ENCODE data around the gene ATP13A3.
"Not testable (repeated sequence)": the region's sequence is repeated elsewhere in the genome, so short reads cannot be mapped to it uniquely, and the experiment has no call there.

ATP13A3 gene

DNA sequence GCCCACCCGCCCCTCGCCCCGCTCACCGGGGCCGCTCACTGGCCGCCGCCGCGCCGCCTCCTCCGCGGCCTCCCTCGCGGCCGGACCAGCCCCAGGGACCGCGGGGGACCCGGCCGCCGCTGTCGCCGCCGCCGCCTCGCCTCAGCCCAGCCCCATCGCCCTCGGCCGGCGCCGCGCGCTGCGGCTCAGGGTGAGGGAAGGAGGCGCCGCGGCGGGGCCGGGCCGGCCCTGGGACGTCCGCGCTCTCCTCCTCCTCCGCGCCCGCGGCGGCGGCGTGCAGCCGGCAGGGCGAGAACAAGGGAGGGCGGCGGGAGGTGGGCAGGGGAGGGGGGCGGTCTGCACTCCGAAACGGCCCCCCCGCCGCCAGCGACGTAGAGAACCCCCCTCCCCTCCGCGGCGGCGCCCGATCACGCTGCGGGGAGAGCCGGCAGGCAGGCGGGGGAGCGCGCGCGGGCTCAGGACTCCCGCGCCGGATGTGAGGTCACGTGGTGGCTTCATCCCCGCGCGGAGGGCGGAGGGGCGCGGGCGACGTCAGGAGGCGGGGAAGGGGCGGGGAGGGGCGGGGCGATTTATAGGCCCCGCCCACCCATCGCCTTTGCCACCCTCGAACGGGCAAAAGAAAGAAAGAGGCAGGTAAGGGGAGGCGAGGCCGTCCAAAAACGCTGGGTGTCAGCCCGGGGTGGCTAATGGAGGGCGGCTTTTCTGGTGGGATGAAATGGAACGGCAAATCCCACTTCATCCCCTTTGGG, at the start of gene ATP13A3:
TSS of gene ATP13A3 (minus strand) at position 463 of the 749 bp plus-strand sequence. CDS start 24,812 bp downstream, outside the sequence.
- peak; percentile 92 for DNase-seq

DNA sequence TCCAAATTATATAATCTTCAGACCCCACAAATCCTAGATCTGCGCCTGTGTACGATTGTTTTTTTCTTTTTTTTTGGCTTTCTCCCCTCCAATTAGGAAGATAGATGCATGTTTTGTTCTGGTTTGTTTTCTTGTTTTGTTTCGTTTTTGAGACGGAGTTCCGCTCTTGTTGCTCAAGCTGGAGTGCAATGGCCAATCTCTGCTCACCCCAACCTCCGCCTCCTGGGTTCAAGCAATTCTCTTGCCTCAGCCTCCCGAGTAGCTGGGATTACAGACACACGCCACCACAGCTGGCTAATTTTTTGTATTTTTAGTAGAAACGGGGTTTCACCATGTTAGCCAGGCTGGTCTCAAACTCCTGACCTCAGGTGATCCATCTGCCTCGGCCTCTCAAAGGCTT, 48.4 kb upstream of the ATP13A3 start:
- not testable (repeated sequence) for DNase-seq

DNA sequence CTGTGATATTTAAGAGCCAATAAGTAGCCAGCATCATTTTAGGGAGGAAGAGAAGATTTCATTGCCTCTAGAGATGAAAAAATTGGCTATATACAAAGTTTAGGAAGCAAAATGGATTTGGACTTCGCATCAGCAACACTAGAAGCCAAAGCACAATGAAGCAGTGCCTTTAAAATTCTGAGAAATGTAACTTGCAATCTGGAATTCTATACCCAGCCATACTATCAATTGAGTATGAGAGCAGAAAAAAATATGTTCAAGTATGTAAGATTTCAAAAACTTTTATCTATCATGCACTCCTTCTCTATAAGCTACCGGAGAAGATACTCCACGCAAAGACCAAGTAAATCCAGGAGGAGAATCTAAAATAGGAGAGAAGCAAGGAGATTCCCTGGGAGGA, 47.4 kb upstream of the ATP13A3 start:
- DNase-seq, result no peak

DNA sequence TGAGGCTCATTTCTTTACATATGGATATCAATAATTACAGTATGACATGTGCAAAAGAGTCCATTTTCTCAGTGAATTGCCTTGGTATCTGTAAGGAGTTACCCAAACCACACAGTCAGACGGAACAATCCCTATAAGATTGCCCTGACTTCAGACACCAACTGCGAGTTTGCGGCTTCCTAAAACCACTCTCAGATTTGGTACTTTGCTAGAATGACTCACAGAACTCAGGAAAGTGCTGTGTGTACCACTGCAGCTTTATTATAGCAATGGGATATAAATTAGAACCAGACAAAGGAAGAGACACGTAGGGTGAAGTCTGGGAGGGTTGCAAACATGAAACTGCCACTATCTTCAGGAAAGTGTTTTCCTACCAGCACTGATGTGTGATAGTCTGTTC, 45.8 kb upstream of the ATP13A3 start:
- DNase-seq, result no peak

DNA sequence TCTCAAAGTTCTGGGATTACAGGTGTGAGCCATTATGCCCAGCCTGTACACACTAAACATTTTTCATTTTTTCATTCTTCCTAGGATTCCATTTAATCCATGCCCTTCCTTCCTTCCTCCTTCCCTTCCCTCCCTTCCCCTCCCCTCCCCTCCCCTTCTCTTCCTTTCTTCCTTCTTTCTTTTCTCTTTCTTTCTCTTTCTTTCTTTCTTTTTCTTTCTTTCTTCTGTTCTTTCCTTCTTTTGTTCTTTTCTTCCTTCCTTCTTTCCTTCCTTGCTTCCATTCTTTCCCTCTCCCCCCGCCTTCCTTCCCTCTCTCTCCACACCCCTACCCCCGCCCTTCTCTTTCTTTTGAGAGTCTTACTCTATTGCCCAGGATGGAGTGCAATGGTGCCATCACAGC, 40.9 kb upstream of the ATP13A3 start:
- no peak for DNase-seq

DNA sequence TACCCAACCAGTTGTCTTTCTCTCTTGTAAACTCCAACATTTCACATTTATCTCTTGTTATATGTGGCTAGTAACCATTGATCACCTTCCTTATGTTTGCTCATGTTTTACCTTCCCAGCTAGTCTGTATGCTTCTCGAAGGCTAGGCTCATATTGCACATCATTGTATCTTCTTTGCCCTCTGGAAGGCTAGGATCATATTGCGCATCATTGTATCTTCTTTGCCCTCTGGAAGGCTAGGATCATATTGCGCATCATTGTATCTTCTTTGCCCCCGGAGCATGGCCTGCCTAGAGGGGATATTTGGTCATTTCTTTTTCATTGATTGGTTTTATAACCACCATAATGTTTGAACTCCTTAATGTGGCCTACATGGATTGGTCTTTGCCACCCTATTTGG, 39.4 kb upstream of the ATP13A3 start:
- DNase-seq, result no peak

DNA sequence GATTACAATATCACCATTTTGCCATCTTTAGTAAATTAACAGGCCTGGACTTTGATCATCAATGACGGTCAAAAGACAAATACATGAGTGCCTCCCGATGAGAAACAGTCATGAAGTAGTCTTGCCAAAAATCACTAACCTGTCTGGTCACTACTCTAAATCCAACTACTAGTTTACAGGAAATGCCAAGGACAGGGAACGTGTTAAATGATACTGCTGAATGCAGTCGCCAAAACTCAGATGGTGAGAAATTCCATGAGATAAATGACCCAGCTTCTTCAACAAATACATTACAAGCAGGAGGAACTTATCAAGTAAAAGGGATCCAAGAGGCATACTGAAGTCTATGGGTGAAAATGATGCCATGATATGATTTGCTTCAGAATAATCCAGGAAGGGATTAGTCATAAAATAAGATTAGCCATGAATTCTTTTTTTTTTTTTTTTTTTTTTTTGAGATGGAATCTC, 35.8 kb upstream of the ATP13A3 start:
- DNase-seq, result no peak

DNA sequence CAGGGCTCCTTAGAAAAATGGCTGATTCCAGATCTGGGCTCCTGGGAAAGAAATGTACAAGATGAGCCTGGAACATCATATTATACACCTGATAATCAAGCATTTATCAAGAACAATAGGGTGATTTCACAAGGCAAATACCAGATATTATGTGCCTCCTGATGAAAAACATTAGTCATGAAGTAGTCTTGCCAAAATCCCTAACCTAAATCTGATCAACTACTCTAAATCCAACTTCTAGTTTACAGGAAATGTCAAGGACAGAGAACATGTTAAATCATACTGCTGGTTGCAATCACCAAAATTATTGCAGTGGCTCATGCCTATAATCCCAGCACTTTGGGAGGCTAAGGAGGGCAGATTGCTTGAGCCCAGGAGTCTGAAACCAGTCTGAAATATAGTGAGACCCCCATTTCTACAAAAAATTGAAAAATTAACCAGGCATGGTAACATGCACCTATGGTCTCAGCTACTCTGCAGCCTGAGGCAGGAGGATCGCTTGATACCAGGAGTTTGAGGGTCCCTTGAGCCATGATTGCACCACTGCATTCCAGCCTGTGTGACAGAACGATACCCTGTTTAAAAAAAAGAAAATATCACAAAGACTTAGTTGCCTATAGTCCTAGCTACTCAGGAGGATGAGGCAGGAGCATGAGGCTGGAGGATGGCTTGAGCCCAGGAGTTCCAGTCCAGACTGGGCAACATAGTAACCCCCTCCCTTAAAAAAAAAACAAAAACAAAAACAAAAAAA, 34.9 kb upstream of the ATP13A3 start:
- no peak for DNase-seq

DNA sequence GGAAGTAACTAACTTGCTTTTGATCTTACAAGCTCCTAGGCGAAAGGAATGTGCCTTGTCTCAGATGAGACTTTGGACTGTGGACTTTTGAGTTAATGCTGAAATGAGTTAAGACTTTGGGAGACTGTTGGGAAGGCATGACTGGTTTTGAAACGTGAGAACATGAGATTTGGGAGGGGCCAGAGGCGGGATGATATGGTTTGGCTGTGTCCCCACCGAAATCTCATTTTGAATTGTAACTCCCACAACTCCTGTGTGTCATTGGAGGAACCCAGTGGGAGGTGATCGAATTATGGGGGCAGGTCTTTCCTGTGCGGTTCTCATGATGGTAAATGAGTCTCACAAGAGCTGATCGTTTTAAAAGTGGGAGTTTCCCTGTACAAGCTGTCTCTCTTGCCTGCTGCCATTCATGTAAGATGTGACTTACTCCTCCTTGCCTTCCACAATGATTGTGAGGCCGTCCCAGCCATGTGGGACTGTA, 33.9 kb upstream of the ATP13A3 start:
- not testable (repeated sequence) for DNase-seq

DNA sequence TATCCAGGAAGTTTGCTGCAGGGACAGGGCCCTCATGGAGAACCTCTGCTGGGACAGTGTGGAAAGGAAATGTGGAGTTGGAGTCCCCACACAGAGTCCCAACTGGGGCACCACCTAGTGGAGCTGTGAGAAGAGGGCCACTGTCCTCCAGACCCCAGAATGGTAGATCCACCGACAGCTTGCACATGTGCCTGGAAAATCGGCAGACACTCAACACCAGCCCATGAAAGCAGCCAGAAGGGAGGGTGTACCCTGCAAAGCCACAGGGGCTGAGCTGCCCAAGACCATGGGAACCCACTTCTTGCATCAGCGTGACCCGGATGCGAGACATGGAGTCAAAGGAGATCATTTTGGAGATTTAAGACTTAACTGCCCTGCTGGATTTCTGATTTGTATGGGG, 33.4 kb upstream of the ATP13A3 start:
- DNase-seq, result peak; percentile 11

DNA sequence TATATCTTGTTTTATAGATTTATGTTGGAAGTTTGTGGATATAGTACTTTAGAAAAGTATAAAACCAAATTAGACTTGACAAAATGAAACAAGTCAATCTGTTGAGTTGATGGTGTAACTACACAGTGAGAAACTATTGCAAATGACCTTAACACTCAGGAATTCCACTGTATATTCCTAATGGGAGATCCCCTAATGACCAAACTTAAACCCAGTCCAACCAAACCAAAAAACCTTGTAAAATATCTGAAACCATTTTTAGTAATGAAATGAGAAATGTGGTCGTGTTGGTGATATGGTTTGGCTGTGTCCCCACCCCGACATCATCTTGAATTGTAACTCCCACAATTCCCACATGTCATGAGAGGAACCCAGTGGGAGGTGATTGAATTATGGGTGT, 31.9 kb upstream of the ATP13A3 start:
- DNase-seq, result no peak

DNA sequence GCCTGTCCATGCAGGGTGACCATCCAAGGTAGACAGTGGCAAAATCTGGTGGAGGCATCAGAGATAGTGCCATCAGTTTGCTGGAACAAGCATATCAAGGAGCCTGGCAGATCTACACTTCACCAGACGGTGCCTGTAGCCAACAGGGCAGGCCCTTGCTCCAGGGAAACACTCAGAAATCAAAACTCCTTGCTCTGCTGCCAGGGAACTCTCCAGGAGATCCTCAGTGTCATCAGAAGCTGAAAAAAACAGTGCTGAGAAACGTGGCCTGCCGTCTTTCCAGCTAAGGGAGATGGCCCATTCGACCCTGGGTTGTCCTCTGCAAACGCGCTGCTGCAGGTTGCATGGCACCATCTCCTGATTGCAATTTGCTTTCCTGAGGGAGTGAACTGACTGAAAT, 30.5 kb upstream of the ATP13A3 start:
- no peak for DNase-seq

DNA sequence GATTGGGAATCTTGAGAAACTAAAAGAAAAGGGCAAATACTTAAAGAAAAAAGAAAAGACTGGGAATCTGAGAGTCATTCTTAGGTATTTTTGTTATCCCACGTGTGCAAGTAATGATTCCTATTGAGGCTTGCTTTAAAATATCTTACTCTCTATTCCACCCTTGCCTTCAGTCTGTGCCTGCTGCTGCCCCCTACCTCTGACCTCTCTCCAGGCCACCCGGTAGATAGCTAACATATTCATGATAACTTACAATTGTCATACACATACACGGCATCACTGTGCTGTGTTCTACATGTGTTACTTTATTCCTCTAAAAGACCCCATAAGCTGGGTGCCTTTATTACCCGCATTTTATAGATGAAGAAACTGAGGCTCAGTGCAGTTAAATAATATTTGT, 27.8 kb upstream of the ATP13A3 start:
- peak; percentile 27 for DNase-seq

DNA sequence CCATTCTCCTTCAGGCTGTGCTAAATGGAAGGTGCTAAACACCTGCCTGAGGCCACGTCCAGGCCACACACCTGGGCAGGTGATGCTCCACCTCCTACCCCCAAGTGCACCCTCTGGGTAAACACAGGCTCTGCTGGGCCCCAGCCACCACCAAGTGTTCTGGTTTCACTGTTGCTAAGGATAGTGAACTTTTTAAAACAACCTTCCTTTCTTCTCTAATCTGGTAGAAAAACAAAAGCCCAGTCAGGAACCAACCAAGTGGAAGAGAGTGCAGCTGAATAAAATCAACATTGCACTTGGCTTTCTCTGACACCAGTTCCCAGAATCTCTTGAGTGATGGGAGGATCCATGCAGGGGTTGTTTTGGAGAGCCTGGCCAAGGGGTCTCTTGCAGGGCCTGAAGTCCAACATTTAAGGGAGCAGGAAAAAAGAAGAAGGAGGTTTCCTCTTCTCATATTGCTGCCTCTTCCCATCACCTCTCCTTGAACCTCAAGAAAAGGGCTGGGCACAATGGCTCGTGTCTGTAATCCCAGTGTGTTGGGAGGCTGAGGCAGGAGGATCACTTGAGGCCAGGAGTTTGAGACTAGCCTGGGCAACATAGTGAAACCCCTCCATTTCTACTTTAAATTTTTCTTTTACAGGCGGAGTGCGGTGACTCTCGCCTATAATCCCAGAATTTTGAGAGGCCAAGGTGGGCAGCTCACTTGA, 26.2 kb upstream of the ATP13A3 start:
- DNase-seq, result no peak

DNA sequence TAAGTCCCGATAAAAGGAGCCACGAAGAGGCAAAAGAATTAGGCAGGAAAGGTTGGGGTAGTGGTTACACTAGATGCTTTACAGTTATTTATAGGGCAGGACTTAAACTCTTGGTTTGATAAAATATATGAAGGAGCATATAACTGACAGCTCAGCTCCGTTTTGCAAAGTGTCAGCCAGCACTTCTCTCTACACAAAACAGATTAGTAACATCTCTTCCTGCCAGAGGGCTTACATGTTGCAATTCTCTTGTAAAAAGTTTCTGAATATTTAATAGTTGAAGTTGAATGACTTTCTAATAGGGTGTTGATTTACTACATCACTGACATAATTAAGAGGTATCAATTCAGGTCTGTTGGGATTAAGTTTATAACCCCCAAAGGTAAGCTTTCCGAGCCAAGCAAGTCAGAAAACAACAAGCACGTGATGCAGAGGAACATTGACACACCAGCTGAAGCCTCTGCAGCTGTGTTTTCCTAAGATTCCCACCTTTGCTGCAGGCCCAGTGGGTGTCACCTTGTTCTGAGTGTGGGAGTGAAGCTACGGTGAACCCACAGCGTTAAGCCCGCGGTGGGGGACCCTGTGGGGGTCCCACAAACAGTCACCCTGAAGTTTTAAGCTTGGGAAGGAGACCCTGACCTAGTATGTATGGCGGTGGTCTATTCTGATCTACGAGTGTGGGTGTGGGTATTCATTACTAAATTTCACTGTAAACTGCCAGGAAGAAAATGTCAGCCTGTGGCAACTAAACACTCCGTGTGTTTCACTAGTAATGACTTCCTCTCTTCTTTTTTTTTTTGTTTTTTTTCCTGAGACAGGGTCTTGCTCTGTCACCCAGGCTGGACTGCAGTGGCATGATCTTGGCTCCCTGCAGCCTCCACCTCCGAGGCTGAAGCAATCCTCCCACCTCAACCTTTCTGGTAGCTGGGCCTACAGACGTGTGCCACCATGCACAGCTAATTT, 22.0 kb upstream of the ATP13A3 start:
- no peak for DNase-seq

DNA sequence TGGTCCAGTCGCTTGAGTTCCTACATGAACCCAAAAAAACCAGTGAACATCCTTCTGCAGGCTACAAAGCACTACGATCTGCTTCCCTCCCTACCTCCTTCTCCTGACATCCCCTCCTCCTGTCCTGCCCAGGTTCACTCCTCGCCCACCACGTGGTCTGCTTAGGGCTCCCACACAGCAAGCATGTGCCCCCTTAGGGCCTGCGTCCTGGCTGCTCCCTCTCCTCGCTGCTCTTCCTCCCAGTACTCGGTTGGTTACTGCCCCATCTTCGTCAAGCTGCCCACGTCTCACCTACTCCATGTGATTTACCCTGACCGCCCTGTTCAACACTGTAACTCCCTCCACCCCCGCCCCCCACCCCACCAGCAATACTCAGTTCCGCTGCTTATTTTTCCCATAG, 20.8 kb upstream of the ATP13A3 start:
- no peak for DNase-seq

DNA sequence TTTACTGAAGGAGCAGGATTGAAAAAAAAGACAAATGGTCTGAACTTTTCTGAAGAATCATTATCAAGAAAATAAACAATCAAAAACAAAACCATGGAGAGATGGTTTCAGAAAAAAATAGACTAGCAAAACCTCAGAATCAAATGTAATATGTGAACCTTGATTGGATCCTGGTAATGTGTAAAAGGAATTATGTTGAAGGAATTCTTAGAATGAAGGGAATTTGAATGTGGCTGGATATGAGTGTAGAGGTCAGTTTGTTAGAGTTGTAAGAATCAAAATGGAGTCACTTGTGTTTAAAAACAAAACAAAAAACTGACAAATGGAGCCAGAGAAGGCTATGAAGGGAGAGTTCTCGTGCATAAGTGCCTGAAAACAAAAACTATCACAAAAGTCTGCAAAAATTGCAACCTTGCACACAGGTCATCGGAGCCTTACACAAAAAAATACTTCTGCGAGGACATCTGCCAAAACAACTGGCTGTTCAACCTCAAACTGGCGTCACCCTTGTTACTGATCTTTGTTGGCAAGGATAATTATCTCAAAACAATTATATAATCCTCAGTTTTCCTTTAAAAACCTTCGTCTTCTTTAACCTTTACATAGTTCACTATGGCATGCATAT, 19.1 kb upstream of the ATP13A3 start:
- no peak for DNase-seq

DNA sequence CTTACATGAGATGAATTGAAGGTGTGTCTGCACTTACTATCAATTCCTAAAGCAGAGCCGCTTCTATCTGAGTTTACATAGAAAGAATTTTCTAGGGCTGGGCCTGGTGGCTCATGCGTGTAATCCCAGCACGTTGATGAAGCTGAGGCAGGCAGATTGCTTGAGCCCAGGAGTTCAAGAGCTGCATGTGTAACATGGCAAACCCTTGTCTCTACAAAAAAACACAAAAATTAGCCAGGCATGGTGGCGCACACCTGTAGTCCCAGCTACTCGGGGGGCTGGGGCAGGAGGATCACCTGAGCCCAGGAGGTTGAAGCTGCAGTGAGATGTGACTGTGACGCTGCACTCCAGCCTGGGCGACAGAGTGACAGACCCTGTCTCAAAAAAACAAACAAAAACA, 18.1 kb upstream of the ATP13A3 start:
- DNase-seq, result no peak

DNA sequence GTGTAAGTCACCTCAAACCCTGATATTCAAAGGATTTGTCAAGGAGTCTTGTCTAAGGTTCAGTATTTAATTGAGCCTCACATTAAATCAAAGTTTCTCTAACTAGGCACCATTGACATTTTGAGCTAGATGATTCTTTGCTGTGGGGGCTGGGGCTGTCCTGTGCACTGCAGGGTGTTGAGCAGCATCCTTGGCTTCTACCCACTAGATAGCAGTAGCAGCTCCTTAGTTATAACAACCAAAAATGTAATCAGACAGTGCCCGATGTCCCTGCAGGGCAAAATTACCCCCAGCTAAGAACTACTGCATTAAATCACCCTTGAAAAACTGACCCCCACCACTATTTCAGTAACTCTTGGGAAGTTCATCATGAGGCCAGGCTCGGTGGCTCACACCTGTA, 17.3 kb upstream of the ATP13A3 start:
- DNase-seq, result no peak

DNA sequence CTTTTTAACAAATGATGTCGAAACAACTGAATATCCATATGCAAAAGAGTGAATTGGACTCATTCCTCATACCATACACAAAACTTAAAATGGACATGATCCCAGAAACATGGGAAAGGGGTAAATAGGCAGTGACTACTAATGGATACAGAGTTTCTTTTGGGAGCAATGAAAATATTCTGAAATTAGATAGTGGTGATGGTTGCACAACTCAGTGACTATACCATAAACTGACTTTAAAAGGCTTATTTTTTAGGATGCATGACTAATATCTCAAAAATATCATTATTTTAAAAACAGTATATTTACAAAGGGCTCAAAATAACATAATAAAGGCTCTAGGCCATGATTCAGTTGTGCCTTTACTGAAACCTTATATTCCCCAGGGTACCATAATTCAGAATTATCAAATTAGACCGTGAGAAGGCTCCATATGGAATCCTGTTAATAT, 16.3 kb upstream of the ATP13A3 start:
- DNase-seq, result no peak

DNA sequence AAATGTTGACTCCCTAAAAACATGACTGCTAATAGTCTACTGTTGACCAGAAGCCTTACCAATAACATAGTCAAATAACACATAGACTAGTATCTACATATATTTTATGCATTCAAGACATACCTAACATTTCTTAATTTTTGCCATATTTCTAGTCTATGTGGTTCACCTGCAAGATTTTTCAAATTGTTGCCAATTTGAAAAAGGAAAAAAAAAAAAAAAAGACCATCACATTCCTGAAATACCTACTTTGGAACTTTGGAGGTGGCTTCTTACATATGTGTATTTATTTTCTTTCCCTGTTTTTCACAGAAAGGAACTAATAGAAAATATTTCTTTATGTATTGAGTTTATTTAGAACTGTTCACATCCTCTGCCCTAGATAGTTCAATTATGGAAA, 13.4 kb upstream of the ATP13A3 start:
- no peak for DNase-seq

DNA sequence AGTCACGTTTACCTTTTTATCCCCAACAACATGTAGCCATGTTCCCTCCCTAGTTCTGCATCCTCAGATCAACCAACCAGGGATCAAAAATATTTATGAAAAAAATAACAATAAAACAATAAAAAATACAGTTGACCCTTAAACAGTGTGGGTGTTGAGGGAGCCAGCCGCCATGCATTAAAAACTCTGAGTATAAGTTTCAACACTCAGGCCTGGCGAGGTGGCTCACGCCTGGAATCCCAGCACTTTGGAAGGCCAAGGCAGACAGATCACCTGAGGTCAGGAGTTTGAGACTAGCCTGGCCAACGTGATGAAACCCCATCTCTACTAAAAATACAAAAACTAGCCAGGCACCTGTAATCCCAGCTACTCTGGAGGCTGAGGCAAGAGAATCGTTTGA, 12.7 kb upstream of the ATP13A3 start:
- DNase-seq, result not testable (repeated sequence)
